Anterior cingulate cortex (tissue), 58 donors: Measurements from ENCODE around the gene SORBS1.
"Not testable (repeated sequence)": the region's sequence is repeated elsewhere in the genome, so short reads cannot be mapped to it uniquely, and the experiment has no call there.

ENCODE experiments used
- DNase-seq, 58 donors: peaks; one replicate each; lab custom pipeline; 2025; lab: John Stamatoyannopoulos, UW

Gene SORBS1

GRCh38 chr10:95469676-95470075, 91.5 kb downstream of the SORBS1 start:
- no peak for DNase-seq

GRCh38 chr10:95469251-95469650, 91.9 kb downstream of the SORBS1 start:
- DNase-seq = no peak

GRCh38 chr10:95467642-95468041, 93.5 kb downstream of the SORBS1 start:
- not testable (repeated sequence) for DNase-seq

GRCh38 chr10:95467162-95467599, 94.0 kb downstream of the SORBS1 start:
- DNase-seq = peak in 1 of 58 donors; percentile 8

GRCh38 chr10:95466436-95466835, 94.7 kb downstream of the SORBS1 start:
- DNase-seq = no peak

GRCh38 chr10:95464280-95464679, 96.9 kb downstream of the SORBS1 start:
- DNase-seq = no peak

GRCh38 chr10:95462740-95463667, 98.2 kb downstream of the SORBS1 start:
- DNase-seq = no peak

- no peak for DNase-seq
Observed at GRCh38 chr10:95461611-95462010, 99.6 kb downstream of the SORBS1 start.

GRCh38 chr10:95459446-95460045, 101.6 kb downstream of the SORBS1 start:
- DNase-seq = no peak

- DNase-seq = no peak
Observed at GRCh38 chr10:95458871-95459270, 102.3 kb downstream of the SORBS1 start.

- no peak for DNase-seq
Observed at GRCh38 chr10:95458014-95458413, 103.2 kb downstream of the SORBS1 start.

GRCh38 chr10:95457319-95457886, 103.8 kb downstream of the SORBS1 start:
- DNase-seq = peak in 4 of 58 donors; percentile 14 to 43 (median 26)

GRCh38 chr10:95456516-95456915, 104.7 kb downstream of the SORBS1 start:
- no peak for DNase-seq

- DNase-seq = no peak
Observed at GRCh38 chr10:95454940-95455339, 106.2 kb downstream of the SORBS1 start.

- no peak for DNase-seq
Observed at GRCh38 chr10:95454356-95454755, 106.8 kb downstream of the SORBS1 start.

- DNase-seq = no peak
Observed at GRCh38 chr10:95451568-95452524, 109.3 kb downstream of the SORBS1 start.

- peak in 2 of 58 donors; percentile 15 to 38 for DNase-seq
Observed at GRCh38 chr10:95451150-95451549, 110.0 kb downstream of the SORBS1 start.

- no peak for DNase-seq
Observed at GRCh38 chr10:95450188-95450587, 111.0 kb downstream of the SORBS1 start.

- DNase-seq = peak in 1 of 58 donors; percentile 22
Observed at GRCh38 chr10:95447685-95448084, 113.5 kb downstream of the SORBS1 start.

GRCh38 chr10:95445837-95446486, 115.2 kb downstream of the SORBS1 start:
- peak in 16 of 58 donors; percentile 13 to 62 (median 28) for DNase-seq
